Measurements from ENCODE around the gene MPP4.
"Not testable (repeated sequence)": the region's sequence is repeated elsewhere in the genome, so short reads cannot be mapped to it uniquely, and the experiment has no call there.

The MPP4 gene

DNA sequence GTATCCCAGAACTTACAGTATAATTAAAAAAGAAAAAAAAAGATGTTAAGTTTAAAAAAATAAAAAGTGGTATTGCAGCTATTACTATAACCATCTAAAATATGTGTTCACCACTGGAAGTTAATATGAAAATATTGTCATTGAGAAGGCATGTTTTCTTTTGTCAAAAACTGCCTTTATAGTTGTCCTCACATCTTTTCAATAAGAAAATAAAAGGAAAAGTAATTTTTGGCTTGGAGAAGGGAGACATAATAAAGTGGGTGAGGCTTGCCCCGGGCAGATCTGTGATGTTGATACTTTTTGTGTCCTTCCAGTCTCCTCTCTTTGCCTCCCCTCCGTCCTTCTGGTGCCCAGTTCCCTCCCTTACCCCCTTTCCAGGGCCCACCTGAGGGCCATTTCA is 24.9 kb downstream of the MPP4 start:
- DNase-seq (ENCODE audit: low read depth), result no peak

DNA sequence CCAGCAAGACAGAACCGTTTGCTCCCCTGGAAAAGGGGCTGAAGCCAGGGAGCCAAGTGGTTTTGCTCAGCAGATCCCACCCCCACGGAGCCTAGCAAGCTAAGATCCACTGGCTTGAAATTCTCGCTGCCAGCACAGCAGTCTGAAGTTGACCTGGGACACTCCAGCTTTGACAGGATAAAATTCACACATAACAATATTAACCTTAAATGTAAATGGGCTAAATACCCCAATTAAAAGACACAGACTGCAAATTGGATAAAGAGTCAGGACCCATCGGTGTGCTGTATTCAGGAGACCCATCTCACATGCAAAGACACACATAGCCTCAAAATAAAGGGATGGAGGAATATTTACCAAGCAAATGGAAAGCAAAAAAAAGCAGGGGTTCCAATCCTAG is 27.2 kb downstream of the MPP4 start:
- DNase-seq (ENCODE audit: low read depth), result not testable (repeated sequence)

DNA sequence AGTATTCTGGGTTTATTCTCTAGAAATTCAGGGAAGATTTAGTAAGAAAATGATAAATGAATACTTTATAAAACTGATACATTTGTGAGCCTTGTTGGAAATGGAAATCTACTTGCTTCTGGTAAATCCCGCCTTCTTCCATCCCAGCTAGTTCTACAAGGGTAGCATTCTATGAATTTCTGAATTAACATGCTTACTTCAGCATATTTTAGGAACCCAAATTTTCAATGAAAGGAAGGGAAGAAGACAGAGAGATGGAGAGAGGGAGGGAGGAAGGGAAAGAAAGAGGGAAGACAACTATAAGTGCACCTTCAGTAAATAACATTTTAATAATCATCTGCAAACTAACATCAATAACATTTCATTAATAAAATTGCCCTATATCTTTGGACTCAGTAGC is 28.6 kb downstream of the MPP4 start:
- DNase-seq (ENCODE audit: low read depth), result no peak

DNA sequence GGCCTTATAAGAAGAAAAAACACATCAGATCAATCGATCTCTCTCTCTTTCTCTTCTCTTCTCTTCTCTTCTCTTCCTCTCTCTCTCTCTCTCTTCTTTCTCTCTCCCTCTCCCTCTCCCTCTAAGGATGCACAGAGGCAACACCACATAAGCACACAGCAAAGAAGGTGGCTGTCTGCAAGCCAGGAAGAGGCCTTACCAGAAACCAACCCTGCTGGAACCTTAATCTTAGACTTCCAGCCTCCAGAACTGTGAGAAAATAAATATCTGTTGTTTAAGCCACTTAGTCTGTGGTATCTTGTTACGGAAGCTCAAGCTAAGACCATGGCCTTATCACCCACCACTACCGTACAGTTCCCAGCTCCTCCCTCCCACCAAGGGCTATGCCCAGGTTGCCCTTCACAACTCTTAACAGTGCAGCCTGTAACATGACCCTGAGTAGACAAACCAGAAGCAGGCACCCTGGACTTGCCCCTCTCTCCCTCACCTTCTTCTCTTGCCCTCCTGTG is 30.0 kb downstream of the MPP4 start:
- no peak for DNase-seq (ENCODE audit: low read depth)

DNA sequence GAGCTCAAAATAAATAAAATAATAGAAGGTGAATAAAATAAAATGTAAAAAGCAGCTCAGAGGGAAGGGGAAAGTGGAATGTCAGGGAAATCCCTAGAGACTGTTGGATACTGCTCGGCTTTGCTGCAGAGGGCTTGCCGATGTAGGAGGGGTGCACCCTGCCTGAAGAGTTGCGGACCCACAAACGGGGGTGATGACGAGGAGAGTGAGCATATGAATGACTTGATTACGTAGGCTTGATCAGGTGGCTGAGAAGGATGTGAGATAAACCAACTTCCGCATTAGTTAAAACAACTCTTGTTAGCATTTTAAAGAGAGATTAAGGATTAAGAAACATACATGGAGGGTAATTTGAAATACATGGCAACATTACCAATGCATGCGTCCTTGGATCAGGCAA is 34.1 kb downstream of the MPP4 start:
- no peak for DNase-seq (ENCODE audit: low read depth)

DNA sequence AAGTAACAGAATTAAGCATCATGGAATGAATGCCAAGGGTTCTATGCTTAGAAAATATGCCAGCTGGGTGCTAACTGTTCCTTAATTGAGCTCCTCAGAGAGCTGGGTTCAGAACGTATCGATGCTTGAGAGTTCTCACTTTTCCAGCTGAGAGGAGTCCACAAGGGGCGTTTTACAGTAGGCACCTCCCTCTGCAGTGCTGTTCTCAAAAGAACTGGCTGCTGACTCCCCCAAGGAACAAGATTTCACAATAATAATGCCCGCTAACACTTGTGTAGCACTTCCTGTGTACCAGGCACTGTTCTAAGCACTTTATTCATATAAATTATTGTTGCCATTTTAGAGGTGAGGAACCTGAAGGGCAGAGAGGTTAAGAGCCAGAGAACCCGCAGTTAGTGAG is 37.1 kb downstream of the MPP4 start:
- no peak for DNase-seq (ENCODE audit: low read depth)

DNA sequence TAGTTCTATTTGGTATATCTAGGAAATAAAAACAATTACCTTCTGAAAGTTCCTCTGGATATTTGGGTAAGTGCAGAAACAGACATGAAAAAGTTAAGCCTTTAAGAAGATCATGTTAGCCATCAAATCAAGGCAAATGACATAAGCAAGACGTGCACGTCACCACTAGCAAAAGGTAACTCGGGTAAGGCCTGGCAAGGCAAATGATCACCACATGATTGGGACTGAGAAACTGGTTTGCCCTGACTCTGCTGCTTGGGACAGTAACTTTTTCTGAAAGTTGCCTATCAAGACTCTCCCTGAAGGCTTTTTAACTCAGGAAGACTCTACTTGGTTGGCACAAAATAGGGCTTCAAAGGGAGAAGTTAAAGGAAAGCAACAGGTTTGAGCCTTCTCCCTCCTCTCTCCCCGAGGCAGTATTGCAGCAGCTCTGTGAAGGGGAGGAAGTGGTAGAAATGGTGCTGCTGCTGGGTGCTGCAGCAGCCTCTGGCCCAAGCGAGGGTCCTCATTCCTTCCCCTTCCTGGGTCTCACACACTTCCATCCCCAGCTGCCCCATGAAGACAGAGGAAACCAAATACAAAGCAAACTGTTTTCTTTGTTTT is 38.0 kb downstream of the MPP4 start:
- no peak for DNase-seq (ENCODE audit: low read depth)

DNA sequence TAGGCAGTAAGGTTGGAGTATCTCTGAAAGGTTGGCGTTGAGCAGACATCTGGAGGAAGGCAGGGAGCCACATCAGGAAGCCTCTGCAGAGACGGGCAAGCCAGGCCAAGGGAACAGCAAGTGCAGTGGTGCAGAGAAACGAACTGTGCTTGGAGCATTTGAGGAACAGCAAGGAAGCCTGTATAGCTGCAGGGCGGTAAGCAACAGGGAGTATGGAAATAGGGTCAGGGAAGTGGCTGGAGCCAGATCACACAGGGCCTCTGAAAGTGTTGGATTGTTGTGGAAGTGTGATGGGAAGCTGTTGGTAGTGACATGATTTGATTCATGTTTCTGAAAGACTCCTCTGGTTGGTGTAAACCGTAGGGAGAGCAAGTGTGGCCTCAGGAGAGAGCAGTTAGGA is 41.7 kb downstream of the MPP4 start:
- no peak for DNase-seq (ENCODE audit: low read depth)

DNA sequence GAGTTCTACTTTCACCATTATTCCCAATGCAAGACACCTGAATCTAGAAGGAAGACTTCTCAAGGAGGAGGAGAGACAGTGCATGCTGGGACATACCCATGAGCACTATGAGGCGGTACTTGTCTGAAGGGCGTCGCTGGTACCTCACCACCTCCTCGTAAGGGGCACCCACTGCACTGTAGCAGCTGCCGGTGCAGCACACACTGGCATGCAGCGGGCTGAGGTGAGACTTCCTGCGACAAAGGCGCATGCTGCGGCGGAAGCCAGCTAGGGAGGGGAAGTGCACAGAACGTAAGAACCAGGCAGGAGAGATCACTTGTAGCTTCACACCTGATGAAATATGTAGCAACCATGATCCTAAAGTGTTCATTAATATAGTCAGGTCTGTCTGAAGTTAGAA is 42.3 kb downstream of the MPP4 start:
- DNase-seq (ENCODE audit: low read depth), result no peak

DNA sequence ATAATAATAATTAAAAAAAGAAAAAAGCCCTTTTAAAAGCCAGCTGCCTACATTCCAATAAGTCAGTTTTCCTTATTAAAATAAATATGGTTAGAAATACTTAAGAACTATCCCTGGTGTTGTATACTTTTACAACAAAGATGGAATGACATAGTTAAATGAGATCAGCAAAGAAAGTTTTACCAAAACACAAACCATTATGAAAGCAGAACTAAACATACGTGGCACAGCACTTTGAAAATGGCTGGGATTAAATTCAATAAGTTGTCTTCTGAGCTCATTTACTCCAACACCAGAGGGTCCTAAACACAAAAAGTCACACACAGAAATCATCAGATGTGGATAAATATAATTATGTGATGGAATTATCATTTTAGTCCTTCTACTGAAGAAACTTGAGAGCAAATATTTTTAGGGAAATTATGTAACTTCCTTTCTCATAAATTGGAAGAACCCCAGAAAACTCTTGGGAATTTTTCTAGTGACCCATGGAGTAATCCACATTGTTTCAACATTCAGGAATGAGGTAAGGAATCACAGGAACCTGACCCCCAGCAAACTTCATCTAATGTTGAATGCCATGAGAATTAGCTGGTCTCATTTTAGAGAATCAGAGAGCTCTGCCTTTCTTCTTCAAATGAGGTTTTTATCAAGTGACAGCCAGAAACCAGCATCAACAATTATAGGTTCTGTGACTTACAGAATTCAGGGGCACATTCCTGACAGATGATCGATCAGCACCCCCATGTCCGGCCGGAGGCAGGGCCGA is 43.6 kb downstream of the MPP4 start:
- DNase-seq (ENCODE audit: low read depth), result no peak

DNA sequence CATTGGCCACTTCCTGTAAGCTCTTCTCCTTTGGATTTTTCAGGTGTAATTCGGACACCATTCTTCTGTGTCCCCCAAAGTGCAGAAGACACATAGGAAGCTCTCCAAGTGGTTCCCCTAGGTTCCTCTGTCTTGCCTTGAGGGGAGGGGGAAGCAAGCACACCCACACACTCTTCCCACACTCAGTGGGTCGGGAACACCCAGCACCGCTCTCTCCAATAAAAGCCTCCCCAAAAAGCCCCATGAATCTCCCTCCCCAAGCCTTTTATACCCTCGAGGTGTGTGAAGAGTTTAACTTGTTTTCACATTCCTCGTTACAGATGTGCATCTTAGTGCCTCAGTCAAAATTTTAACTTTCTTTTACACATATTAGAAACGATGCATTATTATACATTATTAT is 45.2 kb downstream of the MPP4 start:
- DNase-seq (ENCODE audit: low read depth), result no peak

DNA sequence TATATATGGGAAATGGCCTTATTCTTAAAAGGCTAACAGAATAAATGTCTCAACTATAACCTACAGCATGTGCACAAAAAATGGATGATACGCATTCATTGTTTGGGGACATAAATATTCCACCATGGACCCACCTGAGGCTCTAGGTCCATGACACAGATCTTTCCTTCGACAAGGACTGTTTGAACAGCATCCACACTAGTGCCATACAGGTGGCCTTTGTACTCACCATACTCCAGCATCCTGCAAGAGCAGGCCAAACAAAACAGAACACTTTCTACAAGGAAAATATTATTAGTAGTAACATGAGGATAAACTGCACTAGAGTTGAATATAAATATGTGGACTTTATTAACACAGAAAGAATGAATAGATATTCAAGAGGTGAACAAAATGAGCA is 49.0 kb downstream of the MPP4 start:
- no peak for DNase-seq (ENCODE audit: low read depth)

DNA sequence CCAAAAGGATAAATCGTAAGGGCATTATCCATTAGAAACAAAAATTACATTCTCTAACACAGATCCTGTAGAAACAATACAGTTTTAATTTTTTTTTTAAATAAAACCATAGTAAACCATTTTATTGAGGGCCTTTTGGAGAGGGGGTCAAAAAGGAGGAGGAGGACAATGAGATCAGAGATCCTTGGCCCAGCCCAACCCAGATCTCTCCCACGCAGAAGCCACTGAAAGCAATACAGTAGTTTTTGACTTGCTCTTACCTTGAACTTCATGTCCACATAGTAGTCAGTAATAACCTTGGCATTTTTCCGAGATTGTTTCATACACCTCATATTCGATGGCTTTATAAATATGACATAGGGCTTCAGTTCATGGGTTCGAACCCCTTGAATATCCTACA is 51.0 kb downstream of the MPP4 start:
- DNase-seq (ENCODE audit: low read depth), result no peak

DNA sequence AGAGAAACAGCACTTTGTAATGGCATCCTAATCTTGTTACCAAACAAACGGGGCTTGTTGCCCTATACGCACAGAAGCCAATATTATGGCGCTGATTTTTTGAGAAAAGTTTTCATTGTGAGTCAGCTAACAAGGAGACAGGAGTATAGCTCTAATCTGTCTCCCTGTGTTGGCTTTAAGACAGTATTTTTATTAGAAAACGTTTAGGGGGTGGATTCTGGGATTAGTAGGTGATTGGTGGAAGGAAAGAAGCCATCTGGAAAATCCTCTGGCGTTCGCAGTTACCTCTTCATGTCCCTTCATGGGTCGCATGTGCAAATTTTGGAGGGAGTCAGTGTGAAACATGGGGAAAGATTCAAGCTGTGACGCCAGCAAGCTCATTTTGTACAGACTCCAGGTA is 54.4 kb downstream of the MPP4 start:
- no peak for DNase-seq (ENCODE audit: low read depth)

DNA sequence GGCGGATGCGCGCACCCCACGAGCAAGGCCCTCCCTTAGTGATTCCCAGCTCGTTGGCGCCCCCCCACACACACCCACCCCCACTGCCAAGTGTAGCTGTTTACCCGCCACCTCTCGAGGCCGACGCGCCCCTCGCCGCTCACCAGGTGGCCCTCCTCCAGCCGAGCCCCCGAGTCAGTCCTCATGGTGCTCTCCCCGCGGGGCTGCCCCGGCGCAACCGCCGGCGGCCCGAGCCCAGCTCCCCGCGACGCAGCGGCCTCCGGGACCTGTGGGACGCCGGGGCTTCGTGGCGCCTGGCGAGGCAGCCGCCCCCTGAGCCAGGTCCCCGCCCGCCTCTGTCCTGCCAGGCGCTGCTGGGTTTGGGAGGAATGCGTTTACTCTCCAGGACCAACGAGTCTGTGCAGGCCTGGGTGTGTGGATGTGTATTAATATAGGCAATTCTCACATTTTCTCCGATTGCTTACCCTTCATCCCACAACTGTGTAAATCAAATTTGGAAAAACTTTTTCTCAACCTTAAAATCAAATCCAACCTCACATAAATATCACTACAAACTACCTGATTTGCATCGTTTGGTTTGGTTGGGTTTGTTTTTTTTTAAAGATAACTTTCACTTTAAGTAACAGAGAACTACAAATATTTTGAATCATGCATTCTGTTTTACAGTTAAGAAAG is 55.1 kb downstream of the MPP4 start, which contains the start of gene TMEM237:
Gene TMEM237, minus strand, starts transcription at position 288 of the 675 bp plus-strand sequence. Its CDS starts 103 bp downstream, at position 185.
- peak; percentile 13 for DNase-seq (ENCODE audit: low read depth)

DNA sequence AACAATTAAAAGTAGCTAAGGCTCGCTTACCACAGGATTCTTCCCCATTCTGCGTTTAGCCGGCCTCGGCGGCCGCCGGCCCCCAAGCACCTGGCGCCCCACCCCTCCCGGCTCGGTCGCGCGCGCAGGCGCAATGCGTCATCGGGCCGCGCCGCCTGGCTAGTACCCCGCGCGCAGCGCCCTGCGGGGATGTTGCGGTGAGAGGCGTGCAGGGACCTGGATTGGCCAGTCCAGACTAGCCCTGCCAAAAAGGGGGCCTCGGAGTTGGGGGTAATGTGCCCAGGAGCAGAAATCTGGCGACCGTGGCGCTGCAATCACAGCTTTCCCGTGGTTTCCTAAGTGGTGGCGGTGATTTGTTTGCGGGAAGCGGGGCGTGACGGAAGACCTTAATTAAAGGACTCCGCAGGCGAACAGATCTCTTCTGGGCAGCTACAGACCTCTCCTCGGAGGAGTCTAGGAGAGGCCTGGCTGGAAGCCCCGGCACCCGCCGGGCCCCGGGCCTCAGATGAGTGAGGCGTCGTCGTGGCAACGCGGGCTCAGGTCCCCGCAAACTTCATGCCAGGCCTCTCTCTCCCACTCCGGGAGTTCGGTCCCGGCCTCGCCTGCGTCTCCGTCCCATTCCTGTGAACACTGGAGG is 55.7 kb downstream of the MPP4 start:
- DNase-seq (ENCODE audit: low read depth), result peak; percentile 73

DNA sequence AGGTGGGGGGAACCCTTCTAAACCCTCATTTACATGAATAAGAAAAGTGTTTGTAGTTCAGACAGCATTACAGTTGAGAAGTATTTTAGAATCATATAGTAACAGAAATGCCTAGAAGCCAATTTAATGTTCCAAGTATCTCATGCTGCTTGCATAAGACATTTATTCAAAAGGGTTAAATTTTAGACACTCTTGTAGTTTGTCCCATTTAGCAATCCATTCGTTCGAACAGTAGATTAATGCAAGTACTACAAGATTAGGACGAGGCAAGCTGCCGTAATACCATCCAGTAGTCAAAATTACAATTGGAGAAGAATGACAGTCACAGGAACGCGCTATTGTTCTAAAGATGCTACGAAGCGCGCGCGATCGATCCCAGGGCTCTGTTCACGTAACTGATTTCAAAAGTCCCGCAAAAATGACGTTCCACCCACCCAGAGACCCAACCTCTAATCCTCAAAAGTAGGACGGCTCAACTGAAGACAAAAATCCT is 56.3 kb downstream of the MPP4 start:
- DNase-seq (ENCODE audit: low read depth), result no peak

DNA sequence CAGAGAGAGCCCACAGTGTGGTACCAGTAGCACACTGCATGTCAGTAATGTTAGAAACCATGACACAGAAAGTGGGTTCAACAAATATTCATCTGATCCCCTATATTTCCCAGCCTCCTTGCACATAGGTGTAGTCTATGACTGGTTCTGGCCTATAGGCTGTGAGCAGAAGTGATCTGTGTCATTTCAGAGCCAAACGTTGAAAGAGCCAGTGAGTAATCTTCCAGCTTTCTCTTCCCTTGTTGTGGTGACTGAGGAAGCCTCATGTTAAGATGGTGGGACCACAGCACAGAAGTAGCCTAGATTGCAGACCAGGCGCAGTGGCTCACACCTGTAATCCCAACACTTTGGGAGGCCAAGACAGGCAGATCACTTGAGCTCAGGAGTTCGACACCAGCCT is 59.2 kb downstream of the MPP4 start:
- DNase-seq (ENCODE audit: low read depth), result no peak

DNA sequence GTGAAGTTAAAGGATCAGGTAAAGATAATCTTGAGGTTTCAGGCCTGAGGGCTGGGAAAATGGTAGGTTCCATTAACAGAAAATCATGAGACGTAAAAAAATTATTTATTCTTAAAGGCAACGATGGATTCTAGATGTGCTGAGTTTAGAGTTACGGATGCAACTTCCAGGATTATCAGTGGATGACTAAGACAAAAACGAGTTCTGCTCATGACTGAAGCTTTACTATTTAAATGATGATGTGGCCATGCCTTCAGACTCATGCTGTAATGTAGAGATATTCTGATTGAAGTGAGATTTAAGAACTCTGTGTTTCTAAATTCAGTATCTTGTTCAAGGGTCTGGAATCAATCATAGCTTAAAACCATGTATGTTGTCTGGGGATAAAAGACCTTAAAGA is 60.1 kb downstream of the MPP4 start:
- DNase-seq (ENCODE audit: low read depth), result no peak

DNA sequence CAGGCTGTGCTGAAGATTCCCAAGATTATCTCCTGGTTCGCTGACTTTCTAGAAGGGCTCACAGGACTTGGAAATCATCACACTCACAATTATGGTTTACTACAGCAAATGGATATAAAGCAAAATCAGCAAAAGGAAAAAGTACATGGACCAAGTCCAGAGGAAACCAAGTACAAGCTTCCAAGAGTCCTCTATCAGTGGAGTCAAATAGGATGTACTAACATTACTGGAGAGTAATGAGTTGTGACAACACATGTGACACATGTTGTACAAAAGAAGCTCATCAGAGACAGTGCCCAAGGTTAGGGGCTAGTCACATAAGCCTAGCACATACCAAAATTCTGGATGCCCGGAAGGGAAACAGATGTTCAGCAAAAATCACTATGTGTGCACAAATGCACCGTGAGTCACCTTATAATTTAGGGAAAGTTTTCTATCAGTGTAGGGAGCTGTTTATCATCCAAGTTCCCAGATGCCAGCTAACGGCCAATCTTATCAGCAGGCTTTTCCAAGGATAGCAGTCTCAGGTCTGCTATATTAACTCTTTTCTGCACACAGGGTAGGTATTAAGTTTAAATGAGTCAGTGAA is 64.7 kb downstream of the MPP4 start:
- no peak for DNase-seq (ENCODE audit: low read depth)

DNA sequence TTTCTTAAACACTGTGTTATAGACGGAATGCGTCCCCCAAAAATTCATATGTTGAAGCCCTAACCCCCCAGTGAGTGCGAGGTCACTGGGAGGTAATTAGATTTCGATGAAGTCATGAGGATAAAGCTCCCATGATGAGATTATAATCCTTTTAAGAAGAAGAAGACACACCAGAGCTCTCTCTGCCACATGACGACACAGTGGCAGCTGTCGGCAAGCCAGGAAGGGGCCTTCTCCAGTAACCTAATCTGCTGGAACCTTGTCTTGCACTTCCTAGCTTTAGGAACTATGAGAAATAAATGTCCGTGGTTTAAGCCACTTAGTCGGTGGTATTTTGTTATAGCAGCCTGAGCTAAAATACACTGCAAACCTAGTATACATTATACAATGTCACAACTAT is 67.4 kb downstream of the MPP4 start:
- DNase-seq (ENCODE audit: low read depth), result no peak

DNA sequence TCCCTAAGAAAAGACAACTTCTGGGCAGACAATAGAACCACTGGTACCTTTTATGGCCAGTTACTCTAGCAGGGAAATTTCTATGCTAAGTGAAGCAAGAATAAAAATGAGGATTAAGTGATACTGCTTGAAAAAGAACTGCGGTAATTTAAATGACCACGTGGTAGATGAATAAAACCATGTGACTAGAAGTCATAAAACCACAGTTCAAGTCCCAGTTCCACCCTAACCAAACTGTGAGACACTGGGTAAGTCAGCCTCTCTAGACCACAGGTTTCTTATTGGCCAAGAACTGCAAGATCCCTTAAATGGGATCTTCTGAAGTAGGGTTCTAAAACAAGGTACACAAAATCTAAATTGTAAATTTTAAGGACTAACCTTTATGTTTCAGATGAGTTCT is 67.9 kb downstream of the MPP4 start:
- no peak for DNase-seq (ENCODE audit: low read depth)
